Activated CD8-positive, alpha-beta memory T cell treated with anti-CD3 and anti-CD28 coated beads, Interleukin-2, amount 50 U/mL, for 1 hour (primary cell): ENCODE measurements around the gene DUSP16.
A peak's percentile ranks its signal among the peaks of the same experiment; 100 is the strongest.

Experiments
- DNase-seq: peaks from one replicate; pipeline ENCODE4 v3.0.0-alpha.2; 2020; ENCODE audit errors: extremely low read depth

The DUSP16 gene

GRCh38 chr12:12470751-12471306 is 91.8 kb downstream of the DUSP16 start:
- DNase-seq, result no peak

- no peak for DNase-seq
Measured at GRCh38 chr12:12469386-12469785, 93.3 kb downstream of the DUSP16 start.

- DNase-seq, result no peak
Measured at GRCh38 chr12:12468575-12468974, 94.1 kb downstream of the DUSP16 start.

DNA sequence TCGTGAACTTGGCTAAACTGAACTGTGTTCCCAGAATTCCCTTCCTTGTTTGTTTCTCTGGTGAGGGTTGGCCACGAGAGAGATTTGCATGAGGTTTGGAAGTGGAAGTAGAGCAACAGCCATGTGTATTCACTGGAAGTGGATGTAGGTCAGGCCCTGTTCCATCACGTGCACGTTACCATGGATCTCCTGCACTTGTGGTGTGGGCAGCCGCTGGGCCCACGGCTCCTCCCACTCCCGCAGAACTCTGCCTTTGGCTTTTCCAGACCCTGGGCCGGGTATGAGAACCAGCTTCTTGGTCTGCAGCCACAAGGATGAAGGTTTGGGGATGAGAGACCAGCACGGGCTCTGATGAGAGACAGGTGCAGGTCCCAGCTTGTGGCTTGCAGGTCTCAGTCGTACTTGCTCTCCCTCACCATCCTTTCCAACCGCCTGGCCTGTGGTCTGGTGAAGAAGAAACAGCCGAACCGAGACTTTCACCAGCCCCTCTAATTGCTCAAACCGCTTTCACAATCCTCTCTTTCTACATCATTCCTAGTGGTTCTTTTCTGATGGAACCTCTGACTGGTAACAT is 94.9 kb downstream of the DUSP16 start:
- DNase-seq, result no peak

GRCh38 chr12:12467264-12467663 is 95.4 kb downstream of the DUSP16 start:
- DNase-seq, result no peak

GRCh38 chr12:12466157-12466556 is 96.5 kb downstream of the DUSP16 start:
- DNase-seq, result peak; percentile 69

DNA sequence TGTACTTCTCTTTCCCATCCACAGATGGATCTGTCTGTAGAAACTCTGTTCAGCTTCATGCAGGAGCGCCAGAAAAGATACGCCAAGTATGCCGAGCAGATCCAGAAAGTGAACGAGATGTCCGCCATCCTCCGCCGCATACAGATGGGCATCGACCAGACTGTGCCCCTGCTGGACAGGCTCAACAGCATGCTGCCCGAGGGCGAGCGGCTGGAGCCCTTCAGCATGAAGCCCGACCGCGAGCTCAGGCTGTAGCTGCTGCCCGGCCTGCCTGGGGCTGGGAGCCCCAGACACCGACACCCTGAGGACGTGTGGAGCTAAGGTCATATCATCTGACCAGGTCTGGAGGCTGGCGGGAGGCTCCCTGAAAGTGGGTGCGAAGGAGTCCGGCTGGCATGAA is 97.1 kb downstream of the DUSP16 start:
- no peak for DNase-seq

- DNase-seq, result no peak
Measured at GRCh38 chr12:12461923-12462315, 100.7 kb downstream of the DUSP16 start.

GRCh38 chr12:12460935-12461922 is 101.4 kb downstream of the DUSP16 start:
- DNase-seq, result no peak

- no peak for DNase-seq
Measured at GRCh38 chr12:12456637-12457036, 106.0 kb downstream of the DUSP16 start.

DNA sequence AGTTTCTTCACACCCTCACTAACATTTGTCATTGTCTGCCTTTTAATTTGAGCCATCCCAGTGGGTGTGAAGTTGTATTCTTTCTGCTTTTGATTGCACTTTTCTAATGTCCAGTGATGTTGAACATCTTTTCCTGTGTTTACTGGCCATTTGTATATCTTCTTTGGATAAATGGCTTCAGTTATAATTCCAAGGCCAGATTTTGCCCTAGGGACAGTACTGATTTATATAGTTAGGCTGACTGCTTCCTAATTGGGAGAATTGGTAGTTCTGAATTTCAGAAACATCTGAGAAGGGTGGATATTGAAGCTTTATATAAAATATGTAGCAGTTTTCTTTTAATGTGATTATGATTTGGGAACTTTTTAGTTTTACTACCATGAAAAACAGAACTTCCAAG is 108.3 kb downstream of the DUSP16 start:
- DNase-seq, result no peak

DNA sequence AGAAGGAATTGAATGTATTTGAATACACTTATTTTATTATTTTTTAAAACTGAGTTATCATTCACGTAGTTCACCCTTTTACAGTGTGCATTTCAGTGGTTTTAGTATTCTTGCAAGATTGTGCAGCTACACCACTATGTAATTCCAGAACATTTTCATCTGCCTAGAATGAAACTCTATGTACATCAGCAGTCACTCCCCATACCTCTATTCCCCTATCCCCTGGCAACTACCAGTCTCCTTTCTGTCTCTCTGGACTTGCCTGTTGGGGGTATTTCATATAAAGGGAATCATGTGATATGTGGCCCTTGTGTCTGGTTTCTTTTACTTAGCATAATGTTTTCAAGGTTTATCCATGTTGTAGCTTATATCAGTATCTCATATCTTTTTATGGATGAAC is 109.0 kb downstream of the DUSP16 start:
- DNase-seq, result no peak

DNA sequence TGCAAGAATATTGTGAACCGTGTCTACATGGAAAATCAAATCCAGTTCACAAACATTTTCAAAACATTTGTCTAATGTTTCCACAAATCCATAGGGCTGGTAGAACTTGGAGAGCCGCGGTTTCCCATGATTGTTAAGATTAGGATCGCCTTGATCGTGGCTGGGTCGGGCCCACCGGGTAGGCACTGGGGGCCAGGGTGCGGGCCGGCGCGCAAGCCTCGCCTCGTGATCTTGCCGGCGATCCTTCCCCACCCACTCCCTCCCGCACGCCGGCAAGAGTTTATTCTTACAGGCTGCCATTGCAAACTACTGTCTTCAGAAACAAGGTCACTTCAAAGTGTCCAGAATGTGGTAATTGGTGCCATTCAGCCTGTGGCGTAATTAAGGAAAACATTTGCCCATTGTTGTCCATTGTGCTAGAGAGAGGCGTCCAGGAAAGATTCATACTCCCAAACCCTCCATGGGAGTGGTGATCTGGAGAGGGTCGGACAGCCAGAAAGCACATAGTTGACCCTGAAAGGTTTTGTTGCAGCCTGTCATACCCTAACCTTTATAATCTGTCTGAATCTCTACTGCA is 110.2 kb downstream of the DUSP16 start:
- DNase-seq, result no peak

DNA sequence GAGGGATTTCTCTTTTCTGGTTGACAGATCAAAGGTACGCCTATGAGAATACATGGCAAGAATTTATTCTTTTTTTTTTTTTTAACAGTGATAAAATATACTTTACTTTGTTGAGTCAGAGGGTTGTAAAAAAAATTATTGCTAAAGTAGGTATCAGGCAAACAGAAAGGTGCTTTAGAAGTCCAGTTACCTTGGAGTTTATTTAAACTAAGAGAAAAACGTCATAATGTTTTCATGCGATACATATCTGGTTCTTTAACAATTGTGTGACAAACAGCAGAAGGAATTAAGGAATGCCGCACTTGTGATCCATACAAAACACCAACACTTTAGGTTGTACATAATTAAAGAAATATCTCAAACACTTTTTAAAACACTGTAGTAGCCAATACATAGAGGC is 111.6 kb downstream of the DUSP16 start:
- DNase-seq, result no peak

GRCh38 chr12:12450043-12450471 is 112.6 kb downstream of the DUSP16 start:
- DNase-seq, result no peak

DNA sequence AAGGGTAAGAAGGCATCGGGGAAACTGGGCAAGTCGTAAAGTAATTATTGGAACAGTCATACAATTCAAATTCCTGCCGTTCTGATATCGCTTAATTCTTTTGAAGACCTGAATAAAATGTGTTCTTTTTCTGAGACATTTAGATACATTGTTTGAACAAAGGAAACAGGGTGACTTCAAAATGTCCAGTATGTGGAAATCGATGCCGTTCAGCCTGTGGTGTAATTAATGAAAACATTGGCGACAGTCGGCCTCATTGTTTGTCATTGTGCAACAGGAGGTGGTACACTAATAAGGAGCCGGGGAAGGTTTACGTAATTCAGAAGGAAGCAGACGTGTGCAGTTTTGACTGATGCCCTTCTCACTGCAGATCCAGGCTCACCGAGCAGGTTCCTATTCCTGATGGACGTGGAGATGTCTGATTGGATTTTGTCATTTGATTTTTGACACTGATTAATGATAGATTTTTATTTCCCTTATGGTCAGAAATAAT is 113.1 kb downstream of the DUSP16 start:
- no peak for DNase-seq

DNA sequence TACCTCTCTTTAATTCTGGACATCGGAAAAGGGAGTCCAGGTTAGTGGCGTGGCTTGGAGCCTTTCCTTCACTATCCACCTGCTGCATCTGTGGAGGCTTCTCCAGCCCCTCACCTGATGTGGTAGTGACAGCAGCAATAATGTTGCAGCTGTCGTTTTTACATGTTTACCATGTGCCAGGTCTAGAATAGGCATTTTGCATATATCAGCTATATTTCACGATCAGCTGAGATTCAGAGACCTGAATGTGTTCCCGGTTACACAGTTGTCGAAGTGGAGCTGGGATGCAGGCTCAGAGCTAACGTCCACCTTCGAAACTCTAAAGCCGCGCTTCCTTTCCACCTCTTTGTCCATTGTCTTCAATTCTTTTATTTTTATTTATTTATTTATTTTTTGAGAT is 114.8 kb downstream of the DUSP16 start:
- no peak for DNase-seq

DNA sequence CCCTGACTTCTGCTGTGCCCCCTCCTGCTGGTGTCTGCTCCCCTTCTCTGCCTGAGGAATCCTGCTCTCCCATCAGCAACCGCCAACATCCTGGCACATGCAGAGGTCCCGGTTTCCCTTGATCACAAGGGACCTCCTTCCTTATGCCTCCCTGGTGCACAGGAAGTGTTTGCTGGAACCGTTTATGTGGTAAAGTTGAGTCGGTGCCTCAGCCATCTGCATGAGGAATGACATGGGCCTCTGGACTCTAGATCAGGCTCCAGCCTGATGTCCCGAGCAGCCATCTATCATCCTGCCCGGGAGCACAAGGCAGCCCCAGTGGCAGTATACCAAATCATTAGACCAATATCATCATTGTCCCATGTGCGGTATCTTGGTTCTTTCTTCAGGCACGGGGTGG is 115.4 kb downstream of the DUSP16 start:
- DNase-seq, result no peak

- DNase-seq, result no peak
Measured at GRCh38 chr12:12446786-12447185, 115.9 kb downstream of the DUSP16 start.

DNA sequence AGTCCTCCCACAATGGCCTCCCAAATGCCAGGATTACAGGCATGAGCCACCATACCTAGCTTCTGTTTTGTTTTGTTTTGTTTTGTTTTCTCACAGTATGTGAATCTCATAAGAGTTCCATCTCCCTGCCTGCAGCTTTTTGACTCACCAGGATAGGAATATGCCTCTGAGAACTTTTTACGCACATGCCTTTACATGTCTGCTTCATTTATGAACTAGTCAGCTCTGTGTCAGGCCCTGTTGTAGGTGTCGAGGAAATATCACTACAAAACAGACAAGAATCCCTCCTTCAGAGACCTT is 116.8 kb downstream of the DUSP16 start:
- no peak for DNase-seq

- no peak for DNase-seq
Measured at GRCh38 chr12:12445165-12445881, 117.3 kb downstream of the DUSP16 start.

GRCh38 chr12:12443431-12443878 is 119.2 kb downstream of the DUSP16 start:
- no peak for DNase-seq
